ENCODE results near the gene PSEN1. TPM values are rescaled to one million over a fixed set of nuclear protein-coding genes. Genes with fewer than 3 reads are reported as not detected.

Gene PSEN1
- total and polyA plus RNA-seq, 5 donors, result 12.8 to 32.0 (median 28.5) TPM

DNA sequence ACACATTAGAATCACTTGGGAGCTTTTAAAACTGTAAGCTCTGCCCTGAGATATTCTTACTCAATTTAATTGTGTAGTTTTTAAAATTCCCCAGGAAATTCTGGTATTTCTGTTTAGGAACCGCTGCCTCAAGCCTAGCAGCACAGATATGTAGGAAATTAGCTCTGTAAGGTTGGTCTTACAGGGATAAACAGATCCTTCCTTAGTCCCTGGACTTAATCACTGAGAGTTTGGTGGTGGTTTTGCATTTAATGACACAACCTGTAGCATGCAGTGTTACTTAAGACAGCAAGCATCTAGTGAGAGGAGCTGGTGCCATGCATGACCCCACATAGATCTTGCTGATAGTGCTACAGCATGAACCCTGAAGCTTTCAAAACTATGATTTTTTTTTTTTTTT lies 81.1 kb downstream of the PSEN1 start:
- Histone ChIP-seq H3K4me1 (ENCODE audit: control insufficient read depth, insufficient read depth, low read length) (no peaks in the 10 kb centered on the region), H3K27ac (ENCODE audit: low read length) (no peak overlapping the region), H3K4me3 (ENCODE audit: low read length) (no peak overlapping the region), H3K9me3 (ENCODE audit: control insufficient read depth, low read length) (no peaks in the 10 kb centered on the region), H3K27me3 (ENCODE audit: control insufficient read depth, insufficient read depth) (no peaks in the 10 kb centered on the region)
- ATAC-seq (no peak), DNase-seq (no peak)
- intact Hi-C loops (cut with DNase I), result no loop called here
- 94% methylated on average over 1 of the region's 1 CpG for WGBS

DNA sequence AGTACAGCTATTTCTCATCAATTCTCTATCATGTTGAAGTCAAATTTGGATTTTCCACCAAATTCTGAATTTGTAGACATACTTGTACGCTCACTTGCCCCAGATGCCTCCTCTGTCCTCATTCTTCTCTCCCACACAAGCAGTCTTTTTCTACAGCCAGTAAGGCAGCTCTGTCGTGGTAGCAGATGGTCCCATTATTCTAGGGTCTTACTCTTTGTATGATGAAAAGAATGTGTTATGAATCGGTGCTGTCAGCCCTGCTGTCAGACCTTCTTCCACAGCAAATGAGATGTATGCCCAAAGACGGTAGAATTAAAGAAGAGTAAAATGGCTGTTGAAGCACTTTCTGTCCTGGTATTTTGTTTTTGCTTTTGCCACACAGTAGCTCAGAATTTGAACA lies 83.8 kb downstream of the PSEN1 start:
- Histone ChIP-seq H3K9me3 (ENCODE audit: control insufficient read depth, low read length) (no peaks in the 10 kb centered on the region), H3K4me1 (ENCODE audit: control insufficient read depth, insufficient read depth, low read length) (no peaks in the 10 kb centered on the region), H3K4me3 (ENCODE audit: low read length) (no peak overlapping the region), H3K27ac (ENCODE audit: low read length) (no peak overlapping the region), H3K27me3 (ENCODE audit: control insufficient read depth, insufficient read depth) (no peaks in the 10 kb centered on the region)
- ATAC-seq, result no peak
- WGBS, result 93% methylated on average over 4 of the region's 4 CpGs
- no peak for DNase-seq
- intact Hi-C loops (cut with DNase I), result no loop called here

DNA sequence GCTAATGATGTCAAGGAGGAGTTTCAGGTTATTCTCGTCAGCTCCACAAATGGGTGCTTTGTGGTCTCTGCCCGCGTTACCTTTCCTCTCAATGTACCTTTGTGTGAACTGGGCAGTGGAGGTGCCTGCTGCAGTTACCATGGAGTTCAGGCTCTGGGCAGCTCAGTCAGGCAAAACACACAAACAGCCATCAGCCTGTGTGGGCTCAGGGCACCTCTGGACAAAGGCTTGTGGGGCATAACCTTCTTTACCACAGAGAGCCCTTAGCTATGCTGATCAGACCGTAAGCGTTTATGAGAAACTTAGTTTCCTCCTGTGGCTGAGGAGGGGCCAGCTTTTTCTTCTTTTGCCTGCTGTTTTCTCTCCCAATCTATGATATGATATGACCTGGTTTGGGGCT lies 84.3 kb downstream of the PSEN1 start:
- Histone ChIP-seq H3K9me3 (ENCODE audit: control insufficient read depth, low read length) (no peaks in the 10 kb centered on the region), H3K4me1 (ENCODE audit: control insufficient read depth, insufficient read depth, low read length) (no peaks in the 10 kb centered on the region), H3K4me3 (ENCODE audit: low read length) (no peak overlapping the region), H3K27me3 (ENCODE audit: control insufficient read depth, insufficient read depth) (no peaks in the 10 kb centered on the region), H3K27ac (ENCODE audit: low read length) (no peak overlapping the region)
- intact Hi-C loops (cut with DNase I), result no loop called here
- DNase-seq (no peak), ATAC-seq (no peak)
- WGBS, result 93% methylated on average over 5 of the region's 5 CpGs

DNA sequence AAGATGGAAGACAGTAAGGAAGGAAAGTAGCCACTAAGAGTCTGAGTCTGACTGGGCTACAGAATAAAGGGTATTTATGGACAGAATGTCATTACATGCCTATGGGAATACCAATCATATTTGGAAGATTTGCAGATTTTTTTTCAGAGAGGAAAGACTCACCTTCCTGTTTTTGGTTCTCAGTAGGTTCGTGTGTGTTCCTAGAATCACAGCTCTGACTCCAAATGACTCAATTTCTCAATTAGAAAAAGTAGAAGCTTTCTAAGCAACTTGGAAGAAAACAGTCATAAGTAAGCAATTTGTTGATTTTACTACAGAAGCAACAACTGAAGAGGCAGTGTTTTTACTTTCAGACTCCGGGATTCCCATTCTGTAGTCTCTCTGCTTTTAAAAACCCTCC lies 85.6 kb downstream of the PSEN1 start:
- intact Hi-C loops (cut with DNase I), result no loop called here
- ATAC-seq, result no peak
- Histone ChIP-seq H3K27ac (ENCODE audit: low read length) (no peak overlapping the region), H3K27me3 (ENCODE audit: control insufficient read depth, insufficient read depth) (no peaks in the 10 kb centered on the region), H3K9me3 (ENCODE audit: control insufficient read depth, low read length) (no peaks in the 10 kb centered on the region), H3K4me3 (ENCODE audit: low read length) (no peak overlapping the region), H3K4me1 (ENCODE audit: control insufficient read depth, insufficient read depth, low read length) (no peaks in the 10 kb centered on the region)
- 78% methylated on average over 2 of the region's 2 CpGs for WGBS
- DNase-seq, result no peak

DNA sequence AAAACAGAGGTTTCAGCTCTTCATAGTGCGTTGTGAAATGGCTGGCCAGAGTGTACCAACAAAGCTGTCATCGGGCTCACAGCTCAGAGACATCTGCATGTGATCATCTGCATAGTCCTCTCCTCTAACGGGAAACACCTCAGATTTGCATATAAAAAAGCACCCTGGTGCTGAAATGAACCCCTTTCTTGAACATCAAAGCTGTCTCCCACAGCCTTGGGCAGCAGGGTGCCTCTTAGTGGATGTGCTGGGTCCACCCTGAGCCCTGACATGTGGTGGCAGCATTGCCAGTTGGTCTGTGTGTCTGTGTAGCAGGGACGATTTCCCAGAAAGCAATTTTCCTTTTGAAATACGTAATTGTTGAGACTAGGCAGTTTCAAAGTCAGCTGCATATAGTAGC lies 86.7 kb downstream of the PSEN1 start:
- intact Hi-C loops (cut with DNase I), result no loop called here
- DNase-seq (peak in 1 of 3 donors; percentile 53), ATAC-seq (peak; percentile 59 to 72)
- no peaks in the 10 kb centered on the region for H3K27me3 ChIP-seq (ENCODE audit: control insufficient read depth, insufficient read depth)
- no peak overlapping the region for H3K4me3 ChIP-seq (ENCODE audit: low read length)
- H3K4me1 ChIP-seq (ENCODE audit: control insufficient read depth, insufficient read depth, low read length), result no peaks in the 10 kb centered on the region
- no peak overlapping the region for H3K27ac ChIP-seq (ENCODE audit: low read length)
- H3K9me3 ChIP-seq (ENCODE audit: control insufficient read depth, low read length), result no peaks in the 10 kb centered on the region
- WGBS, result 37% methylated on average over 5 of the region's 5 CpGs

DNA sequence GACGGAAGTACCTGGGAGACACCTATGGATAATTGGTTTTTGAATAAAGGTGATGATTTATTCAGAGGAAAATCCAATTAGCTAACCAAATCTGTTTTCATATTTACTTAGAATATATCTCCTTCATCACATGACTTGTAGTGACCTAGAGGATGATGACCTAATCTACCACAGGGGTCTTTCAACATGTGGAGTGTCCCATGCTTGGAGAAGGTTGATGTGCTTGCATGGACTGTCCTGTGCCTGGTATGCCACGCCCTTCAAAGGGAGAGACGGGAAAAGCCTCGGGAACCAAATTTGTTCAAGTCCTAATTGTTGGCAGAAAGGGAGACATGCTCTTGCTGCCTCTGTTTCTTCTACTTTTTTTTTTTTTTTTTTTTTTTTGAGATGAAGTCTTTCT lies 89.2 kb downstream of the PSEN1 start:
- H3K9me3 ChIP-seq (ENCODE audit: control insufficient read depth, low read length), result no peaks in the 10 kb centered on the region
- H3K27me3 ChIP-seq (ENCODE audit: control insufficient read depth, insufficient read depth), result no peaks in the 10 kb centered on the region
- no peak for ATAC-seq
- intact Hi-C loops (cut with DNase I), result no loop called here
- peaks cover 2% of the 10 kb centered on the region for H3K4me1 ChIP-seq (ENCODE audit: control insufficient read depth, insufficient read depth, low read length)
- 87% methylated on average over 4 of the region's 4 CpGs for WGBS
- H3K4me3 ChIP-seq (ENCODE audit: low read length), result no peak overlapping the region
- H3K27ac ChIP-seq (ENCODE audit: low read length), result no peak overlapping the region
- no peak for DNase-seq

DNA sequence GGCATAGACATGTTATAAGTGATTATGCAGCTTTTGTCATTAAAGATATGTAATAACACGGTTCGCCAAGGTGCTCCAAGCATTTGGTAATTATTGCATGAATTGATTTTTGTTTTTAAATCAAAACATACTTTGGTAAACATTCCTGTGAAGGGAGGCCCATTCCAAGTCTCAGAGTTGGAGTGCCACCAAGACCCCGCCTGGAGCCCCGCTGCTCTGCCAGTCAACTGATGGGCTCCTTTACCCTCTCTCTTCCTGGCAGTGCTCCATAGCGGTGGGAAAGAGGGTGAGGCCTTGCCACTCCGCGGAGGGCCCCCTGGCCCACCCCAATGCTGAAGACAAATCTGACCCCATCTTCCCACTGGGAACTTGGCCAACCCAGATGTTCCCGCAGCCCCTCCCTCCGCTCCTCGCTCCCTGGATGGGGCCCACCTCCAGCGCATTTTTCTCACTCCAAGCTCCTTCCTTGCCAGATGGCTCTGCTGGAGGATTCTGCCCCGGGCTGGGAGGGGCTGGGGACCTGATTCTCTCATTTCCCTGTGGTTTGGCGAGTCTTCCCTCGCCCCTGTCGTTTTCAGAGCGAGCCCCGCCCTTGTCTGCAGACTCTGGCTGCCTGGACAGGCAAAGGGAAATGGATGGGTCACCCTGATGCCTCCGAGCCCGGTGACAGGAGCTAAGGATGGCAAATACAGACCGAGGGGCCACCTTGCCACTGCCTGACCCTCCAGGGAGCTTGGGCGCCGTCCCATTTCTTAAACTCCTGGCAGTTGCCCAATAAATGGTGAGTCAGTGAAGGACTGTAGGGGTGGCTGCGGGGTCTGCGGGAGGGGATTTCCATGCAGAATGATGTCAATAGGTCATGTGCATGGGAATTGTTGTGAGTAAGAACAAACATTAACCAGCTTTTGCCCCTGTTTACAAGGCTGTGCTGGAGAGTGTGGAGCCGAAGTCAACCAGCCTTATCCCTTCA lies 91.8 kb downstream of the PSEN1 start:
- intact Hi-C loops (cut with DNase I), result no loop called here

DNA sequence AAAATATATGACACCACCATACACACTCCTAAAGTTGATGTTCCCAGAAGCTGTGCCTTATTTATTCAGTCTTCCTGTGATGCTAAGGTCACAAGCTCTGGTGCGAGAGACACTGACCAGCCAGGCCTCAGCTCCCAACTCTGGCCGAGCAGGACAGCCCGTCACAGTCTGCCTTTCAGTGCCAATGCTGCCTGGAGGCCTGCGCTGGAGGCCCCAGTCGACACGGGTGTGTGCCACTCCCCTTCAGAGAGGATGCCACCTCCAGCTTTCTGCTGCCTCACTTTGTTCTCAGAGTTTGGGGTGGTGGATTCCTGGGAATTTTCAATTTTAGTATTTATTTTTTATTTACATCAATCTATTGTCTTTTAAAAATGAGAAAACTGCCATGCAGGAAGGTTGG lies 93.7 kb downstream of the PSEN1 start:
- Histone ChIP-seq H3K9me3 (ENCODE audit: control insufficient read depth, low read length) (no peaks in the 10 kb centered on the region), H3K4me1 (ENCODE audit: control insufficient read depth, insufficient read depth, low read length) (peaks cover 2% of the 10 kb centered on the region), H3K4me3 (ENCODE audit: low read length) (no peak overlapping the region), H3K27ac (ENCODE audit: low read length) (no peak overlapping the region), H3K27me3 (ENCODE audit: control insufficient read depth, insufficient read depth) (no peaks in the 10 kb centered on the region)
- no peak for DNase-seq
- 94% methylated on average over 6 of the region's 6 CpGs for WGBS
- ATAC-seq, result no peak
- intact Hi-C loops (cut with DNase I), result no loop called here

More for the DNA sequence above, 91.8 kb downstream of the PSEN1 start:
- Histone ChIP-seq H3K4me1 (ENCODE audit: control insufficient read depth, insufficient read depth, low read length) (peaks cover 2% of the 10 kb centered on the region), H3K4me3 (ENCODE audit: low read length) (no peak overlapping the region), H3K27me3 (ENCODE audit: control insufficient read depth, insufficient read depth) (no peaks in the 10 kb centered on the region), H3K9me3 (ENCODE audit: control insufficient read depth, low read length) (no peaks in the 10 kb centered on the region), H3K27ac (ENCODE audit: low read length) (no peak overlapping the region)
- WGBS, result 28% methylated on average over 25 of the region's 25 CpGs
- peak; percentile 56 to 84 (median 75) for DNase-seq
- ATAC-seq, result peak; percentile 56 to 66

DNA sequence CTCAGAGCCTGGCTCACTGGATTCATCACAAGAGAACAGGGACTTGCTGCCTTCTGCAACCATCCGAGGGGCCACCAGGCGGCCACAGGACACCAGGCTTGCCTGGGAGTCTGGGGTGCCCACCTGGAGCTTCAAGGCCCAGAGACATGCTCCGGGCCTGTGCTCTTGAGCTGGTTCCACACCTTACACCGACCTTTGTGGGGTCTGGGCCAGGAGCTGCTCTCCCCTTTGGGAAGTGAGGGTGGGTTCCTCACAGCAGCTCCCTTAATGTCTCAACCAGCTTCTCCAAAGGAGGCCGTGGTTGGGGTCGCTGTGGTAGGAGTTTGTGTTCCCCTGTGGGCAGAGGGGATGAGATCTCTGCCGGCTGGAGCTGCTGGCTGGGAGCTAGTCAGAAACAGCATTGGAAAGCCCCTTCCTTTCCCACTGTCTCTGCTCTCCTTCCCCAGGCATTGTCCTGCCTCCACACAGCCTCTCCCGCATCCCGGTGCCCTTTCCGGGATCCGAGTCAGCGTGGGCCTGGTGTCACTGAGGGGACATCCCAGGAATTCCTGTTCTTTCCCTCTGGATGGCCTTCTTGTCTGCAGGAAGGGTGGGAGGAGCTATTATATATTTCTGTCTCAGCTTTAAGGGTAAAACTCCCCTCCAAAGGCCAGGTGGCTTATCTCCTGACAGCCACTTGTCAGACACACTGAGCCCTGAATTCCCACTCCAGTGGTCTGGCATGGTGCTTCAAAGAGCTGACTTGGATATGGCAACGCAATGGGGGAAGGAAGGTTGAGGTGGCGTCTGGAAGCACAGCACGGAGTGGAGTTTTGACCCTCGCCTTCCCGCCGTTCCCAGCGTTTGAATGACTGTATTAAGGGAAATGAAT lies 95.9 kb downstream of the PSEN1 start:
- ATAC-seq (no peak), DNase-seq (no peak)
- Histone ChIP-seq H3K9me3 (ENCODE audit: control insufficient read depth, low read length) (no peaks in the 10 kb centered on the region), H3K4me1 (ENCODE audit: control insufficient read depth, insufficient read depth, low read length) (peaks cover 2% of the 10 kb centered on the region), H3K27me3 (ENCODE audit: control insufficient read depth, insufficient read depth) (no peaks in the 10 kb centered on the region), H3K4me3 (ENCODE audit: low read length) (no peak overlapping the region), H3K27ac (ENCODE audit: low read length) (no peak overlapping the region)
- intact Hi-C loops (cut with DNase I), result no loop called here
- 35% methylated on average over 19 of the region's 19 CpGs for WGBS

DNA sequence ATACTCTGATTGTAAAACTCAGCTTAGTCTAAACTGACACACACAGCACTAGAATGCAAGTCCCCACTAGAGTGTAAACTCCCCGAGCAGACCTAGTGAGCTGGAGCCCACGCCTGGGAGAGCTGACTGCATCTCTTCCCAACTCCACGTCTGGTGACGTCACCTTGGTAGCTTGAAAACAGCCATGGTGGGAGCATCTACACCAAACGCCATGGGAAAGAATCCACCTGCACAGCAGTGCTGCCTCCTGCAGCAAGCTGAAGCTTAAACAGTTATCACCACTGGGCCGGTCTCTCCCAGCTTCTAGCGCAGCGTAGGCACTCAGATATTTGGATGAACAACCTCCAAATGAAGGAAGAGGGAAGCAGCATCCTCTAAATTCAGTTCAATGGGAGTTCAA lies 96.7 kb downstream of the PSEN1 start:
- Histone ChIP-seq H3K4me1 (ENCODE audit: control insufficient read depth, insufficient read depth, low read length) (peaks cover 2% of the 10 kb centered on the region), H3K27ac (ENCODE audit: low read length) (no peak overlapping the region), H3K4me3 (ENCODE audit: low read length) (no peak overlapping the region), H3K9me3 (ENCODE audit: control insufficient read depth, low read length) (no peaks in the 10 kb centered on the region), H3K27me3 (ENCODE audit: control insufficient read depth, insufficient read depth) (no peaks in the 10 kb centered on the region)
- intact Hi-C loops (cut with DNase I), result no loop called here
- 70% methylated on average over 8 of the region's 8 CpGs for WGBS
- DNase-seq, result no peak
- no peak for ATAC-seq

DNA sequence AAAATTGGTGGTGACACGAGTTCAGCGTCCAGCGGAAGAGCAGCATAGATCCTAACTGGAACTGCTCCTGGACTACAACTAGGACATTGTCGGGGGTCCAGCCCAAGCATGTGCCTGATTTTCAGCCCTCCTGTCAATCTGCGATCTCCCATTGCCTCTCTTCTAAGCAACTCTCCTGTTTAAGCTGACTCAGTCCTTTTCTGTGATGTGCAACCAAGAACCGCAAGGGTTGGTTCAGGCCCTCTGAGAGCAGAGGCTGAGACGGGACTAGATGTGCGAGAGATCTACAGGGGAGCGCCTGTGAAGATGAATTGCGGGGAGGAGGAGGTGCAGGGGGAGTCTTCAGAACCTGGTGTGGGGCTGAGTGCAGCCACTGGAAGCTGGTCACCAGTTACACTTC lies 97.3 kb downstream of the PSEN1 start:
- ATAC-seq (no peak), DNase-seq (no peak)
- 96% methylated on average over 10 of the region's 10 CpGs for WGBS
- intact Hi-C loops (cut with DNase I), result no loop called here
- no peaks in the 10 kb centered on the region for H3K27me3 ChIP-seq (ENCODE audit: control insufficient read depth, insufficient read depth)
- no peak overlapping the region for H3K27ac ChIP-seq (ENCODE audit: low read length)
- H3K4me1 ChIP-seq (ENCODE audit: control insufficient read depth, insufficient read depth, low read length), result peaks cover 2% of the 10 kb centered on the region
- no peak overlapping the region for H3K4me3 ChIP-seq (ENCODE audit: low read length)
- no peaks in the 10 kb centered on the region for H3K9me3 ChIP-seq (ENCODE audit: control insufficient read depth, low read length)

Data from right cardiac atrium (tissue), 5 donors.